ENCODE results near the gene HNRNPLL.

DNA sequence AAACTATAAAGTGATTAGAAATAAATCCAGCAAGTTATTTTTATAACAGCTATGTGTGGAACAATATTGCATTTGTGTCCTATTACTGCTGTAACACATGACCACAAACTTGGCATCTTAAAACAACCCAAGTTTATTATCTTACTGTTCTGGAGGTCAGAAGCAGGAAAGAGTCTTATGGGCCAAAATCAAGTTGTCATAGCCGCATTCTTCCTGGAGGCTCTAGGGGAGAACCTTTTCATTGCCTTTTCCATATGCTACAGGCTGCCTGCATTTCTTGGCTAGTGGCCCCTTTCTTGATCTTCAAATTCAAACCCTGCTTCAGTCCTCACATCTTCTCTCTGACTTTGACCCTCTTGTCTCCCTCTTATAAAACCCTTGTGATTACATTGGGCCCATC is 27.0 kb upstream of the HNRNPLL start:
- TF ChIP-seq CTCF (conservative IDR thresholded peaks at IDR 0.05 in 1 of 2, IDR thresholded peaks at IDR 0.05 in 1 of 2; ENCODE audit: extremely low read depth in 1 of 2, insufficient read depth in 1 of 2, low read depth in 1 of 2, low read length in 2 of 2) (no peak), EZH2 (IDR thresholded peaks at IDR 0.05; ENCODE audit: borderline replicate concordance, low read length) (no peak)
